Left kidney (tissue), 1 donor: ENCODE measurements around the gene AK8. TPM values are rescaled to one million over a fixed set of nuclear protein-coding genes. Genes with fewer than 3 reads are reported as not detected.

ENCODE experiments used
- polyA plus RNA-seq: library from polyadenylated mRNA; unstranded; fragments of 120-200 nt; gene quantifications from one replicate; pipeline ENCODE4 v1.2.1, GENCODE V29; 2013; ENCODE audit not compliant: insufficient read length

Gene AK8
- polyA plus RNA-seq, 1 donor: 3.9 TPM

Other genes starting within 250 kb of the AK8 start
- 18.9 TPM for gene DDX31, start 208.3 kb downstream of the AK8 start, polyA plus RNA-seq
- gene GTF3C4, start 207.8 kb downstream of the AK8 start, polyA plus RNA-seq: 30.0 TPM
- gene SPACA9, start 614 bp upstream of the AK8 start, polyA plus RNA-seq: 7.8 TPM
- gene TSC1, start 66.3 kb upstream of the AK8 start, polyA plus RNA-seq: 67.3 TPM
- gene GFI1B, start 100.4 kb upstream of the AK8 start, polyA plus RNA-seq: 0.52 TPM
- 69.7 TPM for gene GTF3C5, start 152.7 kb upstream of the AK8 start, polyA plus RNA-seq
- 4.7 TPM for gene CEL, start 183.7 kb upstream of the AK8 start, polyA plus RNA-seq
- gene RALGDS, start 243.0 kb upstream of the AK8 start, polyA plus RNA-seq: 34.6 TPM